Neuronal stem cell (in vitro differentiated cells): Measurements from ENCODE around the gene MAVS.

Experiments used
- DNase-seq: peaks from one replicate; pipeline ENCODE4 v3.0.0-alpha.2; 2013; ENCODE audit warnings: low spot score
- H2AFZ ChIP-seq: one replicate; pipeline ENCODE4 v1.6.1; 2013; ENCODE audit warnings: mild to moderate bottlenecking, low read length, inconsistent platforms
- H2AK5ac ChIP-seq: 2 replicates; pipeline ENCODE4 v1.6.1; 2013; ENCODE audit warnings: low read depth, mild to moderate bottlenecking, inconsistent platforms, low read length, moderate library complexity, mixed read lengths
- H2BK120ac ChIP-seq: 2 replicates; pipeline ENCODE4 v1.6.1; 2013; ENCODE audit warnings: low read depth, mild to moderate bottlenecking, inconsistent platforms, low read length, moderate library complexity, mixed read lengths
- H2BK12ac ChIP-seq: one replicate; pipeline ENCODE4 v1.6.1; 2013; ENCODE audit warnings: low read length, inconsistent platforms
- H2BK15ac ChIP-seq: 2 replicates; pipeline ENCODE4 v1.6.1; 2013; ENCODE audit warnings: mild to moderate bottlenecking, low read length, inconsistent platforms, mixed read lengths
- H2BK5ac ChIP-seq: one replicate; pipeline ENCODE4 v1.6.1; 2013; ENCODE audit warnings: inconsistent platforms, mild to moderate bottlenecking, low read length, moderate library complexity
- H3K14ac ChIP-seq: one replicate; pipeline ENCODE4 v1.6.1; 2013; ENCODE audit warnings: low read length, inconsistent platforms
- H3K18ac ChIP-seq: 2 replicates; pipeline ENCODE4 v1.6.1; 2013; ENCODE audit warnings: low read length, inconsistent platforms
- H3K23ac ChIP-seq: 2 replicates; pipeline ENCODE4 v1.6.1; 2013; ENCODE audit warnings: low read depth, mild to moderate bottlenecking, mixed read lengths, low read length, inconsistent platforms; ENCODE audit not compliant: poor library complexity
- H3K27ac ChIP-seq: replicated peaks from 3 replicates; pipeline ENCODE4 v1.5.1; 2013; ENCODE audit warnings: low read length, inconsistent platforms
- H3K27me3 ChIP-seq, 3 experiments: 2 replicates each; pipeline ENCODE4 v1.6.1; 2013; ENCODE audit warnings: low read length in 3 of 3, mild to moderate bottlenecking in 2 of 3, inconsistent platforms in 1 of 3, low read depth in 1 of 3, mixed read lengths in 1 of 3, moderate library complexity in 1 of 3; ENCODE audit not compliant: control insufficient read depth in 3 of 3, insufficient read depth in 3 of 3
- H3K36me3 ChIP-seq, 2 donors: replicated peaks in 1 of 2; 2 replicates each; pipeline ENCODE4 v1.6.1; 2013; ENCODE audit warnings: low read length in 2 of 2; ENCODE audit not compliant: control insufficient read depth in 2 of 2, insufficient read depth in 2 of 2
- H3K4ac ChIP-seq: 2 replicates; pipeline ENCODE4 v1.6.1; 2013; ENCODE audit warnings: inconsistent platforms, mild to moderate bottlenecking, low read length, moderate library complexity
- H3K4me1 ChIP-seq, 2 donors: 1 replicate in 1 of 2; 2 replicates in 1 of 2; pipeline ENCODE4 v1.6.1; 2013; ENCODE audit warnings: low read length in 2 of 2, low read depth in 1 of 2; ENCODE audit not compliant: control insufficient read depth in 2 of 2, insufficient read depth in 1 of 2
- H3K4me2 ChIP-seq: one replicate; pipeline ENCODE4 v1.6.1; 2013; ENCODE audit warnings: mild to moderate bottlenecking, low read length, inconsistent platforms; ENCODE audit not compliant: insufficient read depth, poor library complexity, severe bottlenecking
- H3K4me3 ChIP-seq, 2 donors: 2 replicates each; pipeline ENCODE4 v1.5.1; 2013; ENCODE audit warnings: low read length in 2 of 2, mild to moderate bottlenecking in 2 of 2, inconsistent platforms in 1 of 2, moderate library complexity in 1 of 2
- H3K79me1 ChIP-seq: one replicate; pipeline ENCODE4 v1.6.1; 2013; ENCODE audit warnings: low read depth, mild to moderate bottlenecking, inconsistent platforms, low read length, moderate library complexity
- H3K9ac ChIP-seq: one replicate; pipeline ENCODE4 v1.6.1; 2013; ENCODE audit warnings: mild to moderate bottlenecking, low read depth, low read length, inconsistent platforms; ENCODE audit not compliant: poor library complexity
- H3K9me3 ChIP-seq, 2 donors: replicated peaks in 1 of 2; 2 replicates each; pipeline versions ENCODE3 to v1.6.1; 2013; ENCODE audit warnings: low read length in 2 of 2, mild to moderate bottlenecking in 2 of 2, inconsistent platforms in 1 of 2, low read depth in 1 of 2, mixed read lengths in 1 of 2, moderate library complexity in 1 of 2; ENCODE audit not compliant: control insufficient read depth in 2 of 2, insufficient read depth in 1 of 2
- H4K8ac ChIP-seq: one replicate; pipeline ENCODE4 v1.6.1; 2013; ENCODE audit warnings: low read depth, mild to moderate bottlenecking, inconsistent platforms, low read length, moderate library complexity
- H4K91ac ChIP-seq: one replicate; pipeline ENCODE4 v1.6.1; 2013; ENCODE audit warnings: low read length, low read depth, mild to moderate bottlenecking, inconsistent platforms; ENCODE audit not compliant: poor library complexity
- WGBS, 2 donors: extraction: QIAGEN DNeasy Blood & Tissue Kit; methylation state at CpG; one replicate each; pipeline ENCODE4 v1.1.7; 2013; ENCODE audit warnings: missing lambda C conversion rate in 2 of 2, mixed read lengths in 1 of 2; ENCODE audit not compliant: insufficient read length in 2 of 2, insufficient replicate concordance in 1 of 2; ENCODE audit errors: extremely low coverage in 2 of 2; 5-methylcytosine and 5-hydroxymethylcytosine counted together

Gene MAVS

GRCh38 chr20:3898639-3899038 lies 52.0 kb downstream of the MAVS start:
- Histone ChIP-seq H3K4me1 (no peaks in the 10 kb centered on the region), H3K27ac (no peak overlapping the region), H4K8ac (no peak overlapping the region), H3K27me3 (no peaks in the 10 kb centered on the region), H4K91ac (no peak overlapping the region), H2AK5ac (no peak overlapping the region), H2BK15ac (no peak overlapping the region), H3K18ac (no peak overlapping the region), H3K36me3 (peaks cover 5 to 61% of the 10 kb centered on the region in 2 donors), H3K9me3 (peaks cover 0 to 5% of the 10 kb centered on the region in 2 donors), H3K23ac (no peak overlapping the region), H3K4me2 (no peak overlapping the region), H3K14ac (no peak overlapping the region), H3K9ac (no peak overlapping the region), H2AFZ (no peak overlapping the region), H3K4me3 (no peak overlapping the region), H2BK120ac (no peak overlapping the region), H2BK5ac (no peak overlapping the region), H3K4ac (no peak overlapping the region), H2BK12ac (no peak overlapping the region), H3K79me1 (peaks cover 1% of the 10 kb centered on the region)
- no CpG with 5 or more reads among the region's 4 CpGs for WGBS, 2 donors
- no peak for DNase-seq

DNA sequence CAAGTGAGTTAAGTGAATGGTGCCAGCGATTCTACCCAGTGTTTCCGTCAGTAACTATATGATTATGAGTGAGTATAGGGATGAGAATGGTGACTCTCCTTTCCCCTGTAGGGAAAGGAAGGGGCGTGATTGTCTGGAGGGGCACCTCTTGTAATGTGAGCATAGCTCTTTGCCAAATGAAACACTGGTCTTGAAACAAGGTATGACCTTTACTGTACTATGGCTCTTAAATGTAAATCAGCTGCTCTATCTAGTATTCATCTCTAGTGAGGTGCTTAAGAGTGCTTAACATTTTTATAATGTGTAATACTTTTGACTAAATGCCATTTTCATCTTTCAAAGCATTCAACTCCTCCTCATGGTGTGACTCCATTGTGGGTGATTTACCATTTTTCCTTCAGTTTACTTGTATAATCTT lies 53.6 kb downstream of the MAVS start:
- Histone ChIP-seq H3K23ac (no peak overlapping the region), H3K4ac (no peak overlapping the region), H3K9me3 (peaks cover 0 to 5% of the 10 kb centered on the region in 2 donors), H3K14ac (no peak overlapping the region), H2AK5ac (no peak overlapping the region), H3K9ac (no peak overlapping the region), H3K4me1 (peaks cover 0 to 2% of the 10 kb centered on the region in 2 donors), H2BK5ac (no peak overlapping the region), H4K91ac (no peak overlapping the region), H2BK12ac (no peak overlapping the region), H3K4me2 (no peak overlapping the region), H3K36me3 (peaks cover 5 to 59% of the 10 kb centered on the region in 2 donors), H3K27ac (no peak overlapping the region), H3K18ac (no peak overlapping the region), H2AFZ (no peak overlapping the region), H3K27me3 (no peaks in the 10 kb centered on the region), H4K8ac (no peak overlapping the region), H3K79me1 (no peaks in the 10 kb centered on the region), H2BK120ac (no peak overlapping the region), H3K4me3 (no peak overlapping the region), H2BK15ac (no peak overlapping the region)
- WGBS, 2 donors: no CpG with 5 or more reads among the region's 3 CpGs
- DNase-seq: no peak

DNA sequence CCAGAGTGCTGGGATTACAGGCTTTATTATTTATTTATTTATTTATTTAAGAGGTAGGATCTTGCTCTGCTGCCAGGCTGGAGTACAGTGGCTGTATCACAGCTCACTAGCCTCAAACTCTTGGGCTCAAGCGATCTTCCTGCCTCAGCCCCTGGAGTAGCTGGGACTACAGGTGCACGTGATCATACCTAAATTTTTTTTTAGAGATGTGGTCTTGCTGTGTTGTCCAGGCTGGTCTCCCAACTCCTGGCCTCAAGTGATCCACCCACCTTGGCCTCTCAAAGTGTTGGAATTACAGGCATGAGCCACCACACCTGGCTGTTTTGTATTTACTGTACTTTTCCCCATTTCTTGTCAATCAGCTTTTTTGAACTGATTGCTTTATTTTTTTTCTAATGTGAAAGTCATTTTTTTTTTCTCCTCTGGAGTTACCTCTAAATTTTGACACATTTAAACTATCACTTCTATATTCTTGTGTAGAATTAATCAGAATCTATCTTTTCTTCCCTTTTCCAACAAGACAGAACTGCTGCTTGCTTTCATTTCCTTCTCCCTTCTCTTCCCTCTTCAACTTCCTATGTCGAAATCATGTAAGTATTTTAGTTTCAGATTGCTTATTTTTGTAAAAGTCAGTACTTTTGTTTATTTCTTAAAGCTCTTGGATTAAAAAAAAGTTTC lies 54.5 kb downstream of the MAVS start:
- H3K4ac ChIP-seq: no peak overlapping the region
- no peak for DNase-seq
- no peak overlapping the region for H4K8ac ChIP-seq
- no peak overlapping the region for H3K14ac ChIP-seq
- no peak overlapping the region for H3K4me2 ChIP-seq
- no peak overlapping the region for H3K23ac ChIP-seq
- H4K91ac ChIP-seq: no peak overlapping the region
- H3K9me3 ChIP-seq: peaks cover 0 to 5% of the 10 kb centered on the region in 2 donors
- no peak overlapping the region for H2BK12ac ChIP-seq
- H3K36me3 ChIP-seq: peaks cover 5 to 52% of the 10 kb centered on the region in 2 donors
- no peak overlapping the region for H2BK120ac ChIP-seq
- H3K79me1 ChIP-seq: peaks cover 4% of the 10 kb centered on the region
- no peak overlapping the region for H3K4me3 ChIP-seq
- H3K4me1 ChIP-seq: peaks cover 0 to 2% of the 10 kb centered on the region in 2 donors
- no peak overlapping the region for H2AFZ ChIP-seq
- H3K27ac ChIP-seq: no peak overlapping the region
- no peak overlapping the region for H3K9ac ChIP-seq
- no peak overlapping the region for H2BK5ac ChIP-seq
- H3K18ac ChIP-seq: no peak overlapping the region
- no peak overlapping the region for H2AK5ac ChIP-seq
- H3K27me3 ChIP-seq: no peaks in the 10 kb centered on the region
- WGBS, 2 donors: no CpG with 5 or more reads among the region's 3 CpGs
- no peak overlapping the region for H2BK15ac ChIP-seq

DNA sequence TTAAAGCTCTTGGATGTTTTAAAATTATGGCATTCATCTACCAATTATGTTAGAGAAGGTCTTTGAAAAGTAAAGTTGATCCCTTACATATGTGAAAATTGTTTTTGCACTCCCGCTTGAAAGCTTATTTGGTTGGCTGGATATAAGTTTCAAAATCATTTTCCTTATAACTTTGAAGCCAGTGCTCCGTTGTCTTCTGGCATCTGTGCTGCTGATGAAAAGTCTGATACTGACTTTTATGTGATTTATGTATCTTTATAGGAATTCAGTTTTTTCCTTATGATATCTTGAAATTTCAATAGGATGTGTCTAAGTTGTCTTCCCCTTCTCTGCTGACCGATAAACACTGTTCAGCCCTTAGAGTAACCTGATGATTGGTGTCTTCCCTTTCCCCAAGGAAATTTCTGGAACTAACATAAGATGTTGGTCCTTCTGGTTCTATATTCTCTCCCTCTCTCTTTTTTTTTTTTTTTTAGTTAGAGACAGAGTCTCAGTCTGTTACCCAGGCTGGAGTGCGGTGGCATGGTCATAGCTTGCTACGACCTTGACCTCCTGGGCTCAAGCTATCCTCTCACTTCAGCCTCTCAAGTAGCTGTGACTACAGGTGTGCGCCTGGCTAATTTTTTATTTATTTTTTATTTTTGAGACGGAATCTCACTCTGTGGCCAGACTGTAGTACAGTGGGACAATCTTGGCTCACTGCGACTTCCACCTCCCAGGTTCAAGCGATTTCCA lies 55.2 kb downstream of the MAVS start:
- no peak overlapping the region for H3K23ac ChIP-seq
- H2BK120ac ChIP-seq: no peak overlapping the region
- H2AK5ac ChIP-seq: no peak overlapping the region
- no peak overlapping the region for H3K18ac ChIP-seq
- H2BK15ac ChIP-seq: no peak overlapping the region
- H3K79me1 ChIP-seq: peaks cover 4% of the 10 kb centered on the region
- DNase-seq: no peak
- H3K27ac ChIP-seq: no peak overlapping the region
- H3K4me3 ChIP-seq: no peak overlapping the region
- no peak overlapping the region for H3K4me2 ChIP-seq
- no CpG with 5 or more reads among the region's 9 CpGs for WGBS, 2 donors
- no peak overlapping the region for H2BK5ac ChIP-seq
- H2BK12ac ChIP-seq: no peak overlapping the region
- H3K9ac ChIP-seq: no peak overlapping the region
- no peak overlapping the region for H2AFZ ChIP-seq
- no peak overlapping the region for H3K4ac ChIP-seq
- peaks cover 0 to 2% of the 10 kb centered on the region in 2 donors for H3K4me1 ChIP-seq
- peaks cover 0 to 3% of the 10 kb centered on the region in 2 donors for H3K9me3 ChIP-seq
- H3K14ac ChIP-seq: no peak overlapping the region
- H3K36me3 ChIP-seq: peaks cover 3 to 51% of the 10 kb centered on the region in 2 donors
- no peak overlapping the region for H4K91ac ChIP-seq
- no peaks in the 10 kb centered on the region for H3K27me3 ChIP-seq
- no peak overlapping the region for H4K8ac ChIP-seq
